HL-60 (cell line): ENCODE measurements around the gene BMERB1.

Source experiments
- DNase-seq, 2 experiments: peaks; one replicate each; pipeline ENCODE4 v3.0.0-alpha.2; 2010 to 2020; ENCODE audit warnings: low read depth in 1 of 2, low spot score in 1 of 2
- H3K27ac ChIP-seq: fragments of 250-450 bp; sonication (Bioruptor Pico); replicated peaks from 2 replicates; pipeline ENCODE4 v1.5.1; 2020; ENCODE audit warnings: mild to moderate bottlenecking, moderate library complexity
- H3K27me3 ChIP-seq: fragments of 250-450 bp; sonication (Bioruptor Pico); 2 replicates; pipeline ENCODE4 v1.5.1; 2021; ENCODE audit warnings: mild to moderate bottlenecking, moderate library complexity; ENCODE audit not compliant: insufficient read depth, poor library complexity, severe bottlenecking
- H3K4me3 ChIP-seq: replicated peaks from 2 replicates; pipeline ENCODE4 v1.5.1; 2011; ENCODE audit warnings: mild to moderate bottlenecking, control low read depth, low read length; ENCODE audit not compliant: insufficient read depth
- CTCF ChIP-seq: IDR thresholded peaks from one replicate; pipeline ENCODE4 v1.5.1; 2011; ENCODE audit warnings: low read length, control low read depth, inconsistent platforms; ENCODE audit not compliant: insufficient read depth
- GABPA ChIP-seq: IDR thresholded peaks from 2 replicates; pipeline ENCODE4 v1.6.1; 2012; ENCODE audit warnings: low read depth
- POLR2AphosphoS5 ChIP-seq: IDR thresholded peaks from 2 replicates; pipeline ENCODE4 v1.6.1; 2012; ENCODE audit warnings: low read depth
- REST ChIP-seq: IDR thresholded peaks from 2 replicates; pipeline ENCODE4 v1.6.1; 2012; ENCODE audit warnings: low read depth; ENCODE audit not compliant: insufficient replicate concordance
- SPI1 ChIP-seq: IDR thresholded peaks from 2 replicates; pipeline ENCODE4 v1.6.1; 2012; ENCODE audit warnings: low read depth, mild to moderate bottlenecking, borderline replicate concordance

Gene BMERB1

GRCh38 chr16:15524966-15525365 lies 90.6 kb downstream of the BMERB1 start:
- no peaks in the 10 kb centered on the region for H3K27me3 ChIP-seq
- TF ChIP-seq POLR2AphosphoS5 (no peak), GABPA (no peak), CTCF (no peak), SPI1 (no peak), REST (no peak)
- H3K4me3 ChIP-seq, result no peak overlapping the region
- H3K27ac ChIP-seq, result no peak overlapping the region
- DNase-seq, result no peak

GRCh38 chr16:15526097-15526496 lies 91.7 kb downstream of the BMERB1 start:
- no peaks in the 10 kb centered on the region for H3K27me3 ChIP-seq
- H3K27ac ChIP-seq, result no peak overlapping the region
- H3K4me3 ChIP-seq, result no peak overlapping the region
- TF ChIP-seq SPI1, result no peak
- TF ChIP-seq REST, result no peak
- no peak for TF ChIP-seq CTCF
- no peak for TF ChIP-seq POLR2AphosphoS5
- no peak for TF ChIP-seq GABPA
- DNase-seq, result no peak

GRCh38 chr16:15526731-15527130 lies 92.3 kb downstream of the BMERB1 start:
- TF ChIP-seq CTCF (no peak), SPI1 (no peak), POLR2AphosphoS5 (no peak), REST (no peak), GABPA (no peak)
- DNase-seq, result no peak
- Histone ChIP-seq H3K4me3 (no peak overlapping the region), H3K27ac (no peak overlapping the region), H3K27me3 (no peaks in the 10 kb centered on the region)
